Thyroid gland (tissue), 4 donors: ENCODE measurements around the gene GNB2. TPM values are rescaled to one million over a fixed set of nuclear protein-coding genes. Genes with fewer than 3 reads are reported as not detected.

Source experiments
- DNase-seq, 2 donors: peaks; one replicate each; pipeline ENCODE4 v3.0.0-alpha.2; 2019
- H3K27ac ChIP-seq, 3 donors: fragments of 200-600 bp; sonication (generic); 1 replicate in 2 of 3; 2 replicates in 1 of 3; pipeline ENCODE4 v1.5.1; 2016 to 2019; ENCODE audit warnings: mild to moderate bottlenecking in 1 of 3, moderate library complexity in 1 of 3
- H3K27me3 ChIP-seq: fragments of 200-600 bp; sonication (generic); one replicate; pipeline ENCODE4 v1.5.1; 2019
- H3K36me3 ChIP-seq, 2 donors: fragments of 200-600 bp; sonication (generic); one replicate each; pipeline ENCODE4 v1.5.1; 2016 to 2019
- H3K4me1 ChIP-seq, 2 donors: fragments of 200-600 bp; sonication (generic); one replicate each; pipeline ENCODE4 v1.5.1; 2017 to 2019
- H3K4me3 ChIP-seq, 3 donors: fragments of 200-600 bp; sonication (generic); replicated peaks in 1 of 3; 1 replicate in 2 of 3; 2 replicates in 1 of 3; pipeline ENCODE4 v1.5.1; 2016; ENCODE audit warnings: mild to moderate bottlenecking in 1 of 3
- H3K9me3 ChIP-seq: fragments of 200-600 bp; sonication (generic); one replicate; pipeline ENCODE4 v1.5.1; 2017
- POLR2A ChIP-seq, 2 donors: fragments of 450-650 bp; IDR thresholded peaks; one replicate each; pipeline ENCODE4 v1.6.1; 2017; ENCODE audit warnings: antibody characterized with exemption in 2 of 2, mild to moderate bottlenecking in 2 of 2, moderate library complexity in 1 of 2
- WGBS, 2 donors: methylation state at CpG; one replicate each; pipeline ENCODE4 v1.1.5; 2017; 5-methylcytosine and 5-hydroxymethylcytosine counted together
- intact Hi-C: fragments of 100-400 bp; cut with DNase I; formaldehyde crosslinking; loops from one replicate; pipeline ENCODE4 v1.15.1; 2023
- total RNA-seq, 4 donors: library from RNA; depleted of rRNA; stranded (reverse); fragments of >200 nt; gene quantifications; one replicate each; pipeline ENCODE4 v1.2.3, GENCODE V29; 2016
- TF ChIP-seq, protein P1 (sequence below), 6 experiments: fragments of 200-600 bp in 3 of 6; fragments of 450-650 bp in 3 of 6; sonication (generic) in 3 of 6; IDR thresholded peaks; one replicate each; pipeline ENCODE4 v1.5.1; 2016 to 2019; ENCODE audit warnings: antibody characterized with exemption in 6 of 6, mild to moderate bottlenecking in 2 of 6, inconsistent platforms in 1 of 6, moderate library complexity in 1 of 6

GNB2 gene
- total RNA-seq, 4 donors from 2014 or later, result 168 to 221 (median 186) TPM

DNA sequence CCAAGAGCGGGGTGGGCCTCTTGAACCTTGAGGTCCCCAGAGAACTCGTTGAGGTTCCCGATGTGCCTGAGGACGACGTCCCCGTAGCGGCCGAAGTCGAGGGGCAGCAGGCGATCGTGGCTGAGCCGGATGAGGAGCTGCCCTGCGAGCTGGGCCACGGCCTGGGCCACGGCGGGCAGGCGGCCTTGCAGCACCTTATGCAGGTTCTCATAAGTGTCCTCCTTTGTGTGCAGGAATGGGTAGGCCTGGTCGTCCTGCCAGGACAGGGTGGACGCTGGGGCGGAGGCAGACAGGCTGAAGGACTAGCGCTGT is 46.3 kb upstream of the GNB2 start:
- no peak for DNase-seq
- no peak overlapping the region for H3K4me3 ChIP-seq
- H3K36me3 ChIP-seq, result no peaks in the 10 kb centered on the region
- H3K27me3 ChIP-seq, result no peaks in the 10 kb centered on the region
- no peak for TF ChIP-seq POLR2A (IDR thresholded peaks at IDR 0.05)
- TF ChIP-seq, protein P1, sequence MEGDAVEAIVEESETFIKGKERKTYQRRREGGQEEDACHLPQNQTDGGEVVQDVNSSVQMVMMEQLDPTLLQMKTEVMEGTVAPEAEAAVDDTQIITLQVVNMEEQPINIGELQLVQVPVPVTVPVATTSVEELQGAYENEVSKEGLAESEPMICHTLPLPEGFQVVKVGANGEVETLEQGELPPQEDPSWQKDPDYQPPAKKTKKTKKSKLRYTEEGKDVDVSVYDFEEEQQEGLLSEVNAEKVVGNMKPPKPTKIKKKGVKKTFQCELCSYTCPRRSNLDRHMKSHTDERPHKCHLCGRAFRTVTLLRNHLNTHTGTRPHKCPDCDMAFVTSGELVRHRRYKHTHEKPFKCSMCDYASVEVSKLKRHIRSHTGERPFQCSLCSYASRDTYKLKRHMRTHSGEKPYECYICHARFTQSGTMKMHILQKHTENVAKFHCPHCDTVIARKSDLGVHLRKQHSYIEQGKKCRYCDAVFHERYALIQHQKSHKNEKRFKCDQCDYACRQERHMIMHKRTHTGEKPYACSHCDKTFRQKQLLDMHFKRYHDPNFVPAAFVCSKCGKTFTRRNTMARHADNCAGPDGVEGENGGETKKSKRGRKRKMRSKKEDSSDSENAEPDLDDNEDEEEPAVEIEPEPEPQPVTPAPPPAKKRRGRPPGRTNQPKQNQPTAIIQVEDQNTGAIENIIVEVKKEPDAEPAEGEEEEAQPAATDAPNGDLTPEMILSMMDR (IDR thresholded peaks at IDR 0.05), result no peak
- no peaks in the 10 kb centered on the region for H3K9me3 ChIP-seq
- intact Hi-C loops, result no loop called here
- WGBS, 2 donors, result 69 to 87% methylated on average over 18 to 20 of the region's 21 CpGs
- peaks cover 0 to 9% of the 10 kb centered on the region in 2 donors for H3K4me1 ChIP-seq
- H3K27ac ChIP-seq, result no peak overlapping the region

DNA sequence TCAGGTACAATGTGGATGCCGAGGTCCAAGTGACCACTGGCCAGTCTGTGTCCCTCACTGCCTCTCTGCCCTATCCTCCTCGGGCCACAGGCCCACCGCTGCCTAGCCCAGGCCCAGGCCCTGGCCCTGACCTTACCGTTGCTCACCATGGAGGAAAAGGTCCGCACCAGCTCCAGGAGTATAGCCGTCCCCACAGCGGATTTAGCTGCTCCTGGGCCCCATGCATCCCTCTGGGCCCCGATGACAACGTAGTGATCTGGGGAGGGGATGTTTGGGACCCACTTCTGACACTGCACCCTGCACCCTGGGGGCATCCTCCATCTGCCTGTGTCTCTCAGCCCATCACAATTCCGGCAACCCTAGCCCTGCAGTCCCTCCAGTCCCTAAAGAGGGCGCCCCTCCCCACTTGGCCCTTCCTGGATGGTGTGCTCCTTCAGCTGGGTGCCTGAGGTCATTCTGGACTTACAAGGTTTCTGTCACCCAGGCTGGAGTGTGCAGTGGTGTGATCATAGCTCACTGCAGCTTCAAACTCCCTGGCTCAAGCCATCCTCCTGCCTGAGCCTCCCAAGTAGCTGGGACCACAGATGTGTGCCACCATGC is 44.3 kb upstream of the GNB2 start:
- DNase-seq, result no peak
- Histone ChIP-seq H3K4me1 (peaks cover 6 to 17% of the 10 kb centered on the region in 2 donors), H3K4me3 (no peak overlapping the region), H3K27ac (no peak overlapping the region), H3K9me3 (no peaks in the 10 kb centered on the region), H3K36me3 (no peaks in the 10 kb centered on the region), H3K27me3 (peaks cover 7% of the 10 kb centered on the region)
- 73 to 87% methylated on average over 7 to 11 of the region's 11 CpGs for WGBS, 2 donors
- intact Hi-C loops, result no loop called here
- TF ChIP-seq, protein P1 (IDR thresholded peaks at IDR 0.05), result peak in 1 of 6 experiments; percentile 6
- TF ChIP-seq POLR2A (IDR thresholded peaks at IDR 0.05), result no peak

DNA sequence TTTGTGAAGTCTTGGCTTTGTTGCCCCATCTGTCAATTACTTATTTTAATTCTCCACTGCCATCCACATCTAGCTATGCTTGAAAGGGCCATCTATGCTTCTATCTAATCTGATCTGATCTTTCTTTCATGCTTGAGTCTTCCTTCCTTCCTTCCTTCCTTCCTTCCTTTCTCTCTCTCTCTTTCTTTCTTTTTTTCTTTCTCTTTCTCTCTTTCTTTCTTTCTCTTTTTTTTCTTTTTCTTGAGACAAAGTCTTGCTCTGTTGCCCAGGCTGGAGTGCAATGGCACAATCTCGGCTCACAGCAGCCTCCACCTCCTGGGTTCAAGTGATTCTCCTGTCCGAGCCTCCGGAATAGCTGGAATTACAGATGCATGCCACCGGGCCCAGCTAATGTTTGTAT is 43.5 kb upstream of the GNB2 start:
- Histone ChIP-seq H3K4me1 (peaks cover 6 to 17% of the 10 kb centered on the region in 2 donors), H3K36me3 (no peaks in the 10 kb centered on the region)
- intact Hi-C loops, result no loop called here

DNA sequence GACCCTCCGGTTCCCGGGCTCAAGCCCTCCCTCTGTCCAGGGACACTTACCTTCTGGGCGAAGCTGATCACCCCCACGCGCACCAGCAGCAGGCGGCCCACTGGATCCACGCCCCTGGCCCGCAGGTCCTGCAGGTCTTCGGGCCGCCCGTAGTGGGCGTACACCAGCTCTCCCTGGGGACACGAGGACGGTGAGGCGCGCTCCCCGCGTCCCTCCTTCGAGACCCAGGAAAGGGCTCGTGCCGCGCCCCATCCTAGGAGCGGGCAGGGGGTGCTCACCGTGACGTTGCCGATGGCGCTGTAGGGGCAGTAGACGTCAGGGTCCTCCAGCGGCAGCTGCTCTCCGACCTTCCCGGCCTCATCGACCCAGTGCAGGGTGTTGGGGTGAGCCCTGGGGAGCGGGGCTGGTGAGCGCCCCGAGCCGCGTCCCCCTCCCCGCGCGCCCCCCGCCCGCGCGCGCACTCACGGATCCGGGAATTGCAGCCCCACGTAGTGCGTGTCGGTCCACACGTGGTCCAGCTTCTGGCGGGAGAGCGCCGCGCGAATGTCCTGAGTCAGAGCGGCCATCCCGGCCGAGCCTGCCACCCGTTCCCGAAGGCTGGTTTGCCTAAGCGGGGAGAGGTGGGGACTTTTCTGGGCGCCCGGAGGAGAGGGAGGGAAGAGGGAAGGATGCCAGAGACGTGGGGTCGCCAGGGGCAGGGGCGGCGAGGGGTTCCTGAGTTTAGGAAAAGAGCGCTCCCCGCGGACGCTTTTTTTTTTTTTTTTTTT is 40.4 kb upstream of the GNB2 start:
- WGBS, 2 donors, result 5 to 8% methylated on average over 24 to 28 of the region's 72 CpGs
- TF ChIP-seq POLR2A (IDR thresholded peaks at IDR 0.05), result no peak
- TF ChIP-seq, protein P1 (IDR thresholded peaks at IDR 0.05), result peak in 1 of 6 experiments; percentile 22
- Histone ChIP-seq H3K4me3 (peak overlapping the region in 1 of 3 donors; percentile 36), H3K9me3 (no peaks in the 10 kb centered on the region), H3K36me3 (no peaks in the 10 kb centered on the region), H3K4me1 (peaks cover 6 to 8% of the 10 kb centered on the region in 2 donors), H3K27me3 (peaks cover 7% of the 10 kb centered on the region), H3K27ac (no peak overlapping the region)
- DNase-seq, result peak; percentile 23 to 29
- intact Hi-C loops, result no loop called here

More for the DNA sequence above, 43.5 kb upstream of the GNB2 start:
- Histone ChIP-seq H3K4me3 (no peak overlapping the region), H3K9me3 (no peaks in the 10 kb centered on the region), H3K27me3 (peaks cover 7% of the 10 kb centered on the region), H3K27ac (no peak overlapping the region)
- DNase-seq, result no peak
- WGBS, 2 donors, result 91 to 96% methylated on average over 4 of the region's 4 CpGs
- no peak for TF ChIP-seq POLR2A (IDR thresholded peaks at IDR 0.05)
- TF ChIP-seq, protein P1 (IDR thresholded peaks at IDR 0.05), result no peak

DNA sequence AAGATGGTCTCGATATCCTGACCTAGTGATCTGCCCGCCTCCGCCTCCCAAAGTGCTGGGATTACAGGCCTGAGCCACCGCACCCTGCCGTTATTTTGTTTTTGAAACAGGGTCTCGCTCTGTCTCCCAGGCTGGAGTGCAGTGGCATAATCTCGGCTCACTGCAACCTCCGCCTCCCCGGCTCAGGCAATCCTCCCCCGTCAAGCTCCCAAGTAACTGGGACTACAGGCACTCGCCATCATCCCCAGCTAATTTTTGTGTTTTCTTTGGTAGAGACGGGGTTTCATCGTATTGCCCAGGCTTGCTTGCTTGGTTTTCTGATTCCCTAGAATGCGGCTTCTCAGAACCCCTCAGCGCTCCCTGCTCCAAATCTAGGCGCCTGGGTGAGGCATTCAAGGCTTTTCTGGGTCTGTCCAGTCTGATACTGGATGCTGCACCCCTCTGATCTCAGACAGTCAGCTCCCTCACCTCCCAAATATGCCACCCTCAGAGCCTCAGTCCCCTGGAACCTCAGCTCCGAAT is 33.5 kb upstream of the GNB2 start:
- no peak for TF ChIP-seq POLR2A (IDR thresholded peaks at IDR 0.05)
- TF ChIP-seq, protein P1 (IDR thresholded peaks at IDR 0.05), result no peak
- no peak for DNase-seq
- Histone ChIP-seq H3K36me3 (no peaks in the 10 kb centered on the region), H3K4me3 (no peak overlapping the region), H3K27ac (no peak overlapping the region), H3K9me3 (no peaks in the 10 kb centered on the region), H3K27me3 (no peaks in the 10 kb centered on the region), H3K4me1 (no peaks in the 10 kb centered on the region)
- WGBS, 2 donors, result 76% methylated on average over 17 of the region's 17 CpGs
- intact Hi-C loops, result no loop called here
